HG02763 (cell line): ENCODE data around the gene TSTD2.
"Not testable (repeated sequence)": the region's sequence is repeated elsewhere in the genome, so short reads cannot be mapped to it uniquely, and the experiment has no call there.

Experiments used
- ATAC-seq: cut with Tn5 transposase; IDR thresholded peaks from one replicate; pipeline ENCODE4 v1.9.1; 2021; ENCODE audit warnings: mild to moderate bottlenecking, moderate library complexity; ENCODE audit not compliant: unreplicated experiment

TSTD2 gene

GRCh38 chr9:97593960-97594359, 39.2 kb downstream of the TSTD2 start:
- ATAC-seq, result no peak

DNA sequence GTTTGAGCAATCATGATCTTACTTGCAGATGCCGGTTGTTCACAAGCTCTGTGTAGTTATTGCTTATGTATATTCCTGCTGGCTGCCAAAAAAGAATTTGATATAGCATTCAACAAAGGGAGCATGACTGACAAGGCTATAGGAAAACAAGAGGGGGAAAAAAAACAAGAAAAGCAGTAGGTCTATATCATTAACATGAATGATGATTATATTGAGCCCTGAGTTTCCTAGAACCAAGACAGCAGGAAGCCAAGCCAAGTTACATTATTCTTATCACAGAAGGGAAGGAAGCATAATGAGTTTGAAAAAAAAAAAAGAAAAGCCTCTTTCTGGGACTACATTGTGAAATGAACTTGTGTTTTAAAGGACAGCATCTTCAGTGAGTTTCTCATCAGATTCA, 41.0 kb downstream of the TSTD2 start:
- ATAC-seq, result no peak

DNA sequence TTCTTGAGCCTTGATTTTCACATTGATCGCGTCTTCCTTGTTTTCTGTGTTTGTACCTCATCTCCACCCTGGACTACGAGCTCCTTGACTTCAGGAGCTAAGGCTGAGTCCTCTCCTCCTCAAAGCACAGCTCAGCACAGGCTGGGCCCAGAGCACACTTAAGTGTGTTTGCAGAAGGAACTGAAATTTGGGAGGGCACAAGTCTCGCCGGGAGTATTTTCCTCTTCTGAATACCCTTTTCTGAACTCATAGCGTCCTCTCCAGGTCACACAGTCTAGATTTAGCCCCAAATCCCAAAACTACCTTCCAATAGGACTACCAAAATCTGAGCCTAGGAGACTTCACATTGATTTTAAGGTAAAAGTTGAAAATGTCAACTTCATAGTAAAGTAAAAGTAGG, 41.6 kb downstream of the TSTD2 start:
- ATAC-seq, result no peak

- not testable (repeated sequence) for ATAC-seq
Observed at GRCh38 chr9:97586909-97587308, 46.3 kb downstream of the TSTD2 start.

DNA sequence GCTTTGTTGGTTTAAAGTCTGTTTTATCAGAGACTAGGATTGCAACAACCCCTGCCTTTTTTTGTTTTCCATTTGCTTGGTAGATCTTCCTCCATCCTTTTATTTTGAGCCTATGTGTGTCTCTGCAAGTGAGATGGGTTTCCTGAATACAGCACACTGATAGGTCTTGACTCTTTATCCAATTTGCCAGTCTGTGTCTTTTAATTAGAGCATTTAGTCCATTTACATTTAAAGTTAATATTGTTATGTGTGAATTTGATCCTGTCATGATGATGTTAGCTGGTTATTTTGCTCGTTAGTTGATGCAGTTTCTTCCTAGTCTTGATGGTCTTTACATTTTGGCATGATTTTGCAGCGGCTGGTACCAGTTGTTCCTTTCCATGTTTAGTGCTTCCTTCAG, 48.4 kb downstream of the TSTD2 start:
- not testable (repeated sequence) for ATAC-seq

- ATAC-seq, result not testable (repeated sequence)
Observed at GRCh38 chr9:97581590-97581989, 51.6 kb downstream of the TSTD2 start.

DNA sequence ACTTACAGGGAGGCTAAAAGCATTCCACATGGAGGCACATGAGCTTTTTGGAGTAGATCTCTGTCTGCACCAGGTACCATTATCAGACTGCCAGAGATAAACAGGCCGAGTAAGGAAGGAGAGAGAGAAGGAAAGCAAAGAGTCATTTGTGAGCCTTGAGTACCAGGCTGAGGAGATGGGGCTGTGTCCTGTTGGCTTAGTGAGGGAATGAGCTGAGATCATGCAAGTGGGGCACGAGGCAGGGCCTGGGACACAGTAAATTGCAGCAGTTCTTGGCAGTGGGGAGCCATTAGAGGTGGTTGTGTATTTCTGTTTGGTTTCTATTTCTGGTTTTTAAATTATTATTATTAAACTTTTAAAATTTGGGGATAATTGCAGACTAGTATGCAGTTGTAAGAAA, 53.3 kb downstream of the TSTD2 start:
- no peak for ATAC-seq

DNA sequence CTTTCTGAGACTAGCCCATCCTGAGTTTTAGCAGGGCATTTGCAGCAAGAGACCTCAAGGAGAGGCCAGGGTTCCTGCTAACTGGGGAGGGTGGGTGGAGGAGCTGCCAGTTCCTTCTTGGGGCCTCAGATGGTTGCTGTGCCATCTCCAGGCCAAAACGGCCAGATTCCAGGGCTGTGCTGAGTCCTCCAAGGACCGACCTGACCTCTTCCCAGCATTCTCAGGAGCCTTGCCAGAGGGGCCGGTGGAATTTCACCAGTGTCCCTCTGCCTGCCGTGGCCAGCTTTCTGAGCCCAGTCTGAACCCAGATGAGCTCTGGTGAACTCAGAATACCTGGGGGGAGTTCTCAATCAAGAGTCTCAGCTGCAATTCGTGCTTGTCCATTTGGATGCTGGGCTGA, 54.3 kb downstream of the TSTD2 start:
- ATAC-seq, result no peak

- no peak for ATAC-seq
Observed at GRCh38 chr9:97577051-97577450, 56.1 kb downstream of the TSTD2 start.

- no peak for ATAC-seq
Observed at GRCh38 chr9:97575673-97576200, 57.4 kb downstream of the TSTD2 start.

DNA sequence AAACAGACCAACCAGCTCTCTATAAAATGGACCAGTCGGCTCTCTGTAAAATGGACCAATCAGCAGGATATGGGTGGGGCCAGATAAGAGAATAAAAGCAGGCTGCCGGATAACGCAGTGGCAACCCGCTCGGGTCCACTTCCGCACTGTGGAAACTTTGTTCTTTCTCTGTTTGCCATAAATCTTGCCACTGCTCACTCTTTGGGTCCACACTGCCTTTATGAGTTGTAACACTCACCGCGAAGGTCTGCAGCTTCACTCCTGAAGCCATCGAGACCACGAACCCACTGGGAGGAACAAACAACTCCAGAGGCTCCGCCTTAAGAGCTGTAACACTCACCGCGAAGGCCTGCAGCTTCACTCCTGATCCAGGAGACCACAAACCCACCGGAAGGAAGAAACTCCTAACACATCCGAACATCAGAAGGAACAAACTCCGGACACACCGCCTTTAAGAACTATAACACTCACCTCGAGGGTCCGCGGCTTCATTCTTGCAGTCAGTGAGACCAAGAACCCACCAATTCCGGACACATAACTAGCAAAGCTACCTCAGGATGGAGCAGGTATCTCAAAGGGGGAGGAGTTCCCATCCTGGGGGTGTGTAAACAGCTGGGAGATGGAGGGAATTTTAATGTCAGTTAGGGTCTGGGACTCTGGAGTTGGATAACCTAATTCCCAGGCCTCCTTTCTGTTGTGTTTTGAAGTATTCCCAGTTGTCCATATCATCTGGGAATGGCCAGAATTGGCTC, 58.1 kb downstream of the TSTD2 start:
- not testable (repeated sequence) for ATAC-seq

GRCh38 chr9:97574101-97574571, 59.0 kb downstream of the TSTD2 start:
- ATAC-seq, result not testable (repeated sequence)

GRCh38 chr9:97573482-97574073, 59.6 kb downstream of the TSTD2 start:
- ATAC-seq, result no peak

GRCh38 chr9:97572892-97573365, 60.2 kb downstream of the TSTD2 start:
- ATAC-seq, result no peak

DNA sequence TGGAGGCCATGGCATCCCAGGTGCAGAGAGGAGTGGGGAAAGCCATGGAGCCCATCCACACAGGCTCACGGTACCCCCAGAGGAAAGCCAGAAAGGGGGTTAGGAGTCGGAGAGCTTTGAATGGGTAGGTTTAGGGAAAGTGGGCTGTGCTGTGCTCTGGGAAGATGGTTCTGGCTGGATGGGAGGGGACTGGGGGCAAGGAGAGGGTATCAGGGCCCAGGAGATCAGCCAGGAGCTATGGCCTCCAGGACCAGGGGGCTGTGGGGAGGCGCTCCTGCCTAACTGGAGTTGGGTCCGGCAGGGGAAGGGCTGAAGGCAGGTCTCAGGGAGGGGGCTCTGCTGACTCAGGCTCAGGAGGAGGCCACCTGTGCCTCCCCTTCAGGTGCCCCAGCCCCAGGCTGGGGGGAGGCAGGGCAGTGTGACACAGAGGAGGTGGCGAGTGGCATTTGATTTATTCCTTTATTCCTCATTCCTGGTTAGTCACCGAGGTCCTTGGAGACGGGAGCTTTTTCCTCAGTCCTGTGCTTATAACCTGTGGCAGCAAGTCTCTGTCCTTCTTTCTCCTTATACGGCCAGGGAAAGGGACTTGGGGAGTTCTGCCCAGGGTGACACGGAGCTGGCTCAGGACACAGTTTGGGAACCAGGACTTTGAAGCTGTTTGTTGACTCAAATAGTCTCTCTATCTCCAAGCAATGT, 60.8 kb downstream of the TSTD2 start:
- no peak for ATAC-seq

GRCh38 chr9:97571664-97572063, 61.5 kb downstream of the TSTD2 start:
- ATAC-seq, result no peak

- no peak for ATAC-seq
Observed at GRCh38 chr9:97570899-97571298, 62.3 kb downstream of the TSTD2 start.

GRCh38 chr9:97568461-97569275, 64.5 kb downstream of the TSTD2 start:
- ATAC-seq, result no peak

GRCh38 chr9:97567894-97568202, 65.3 kb downstream of the TSTD2 start:
- ATAC-seq, result no peak

- ATAC-seq, result no peak
Observed at GRCh38 chr9:97567182-97567893, 65.8 kb downstream of the TSTD2 start.
